WTC11 (cell line): Measurements from ENCODE around the gene OPCML. TPM values are rescaled to one million over a fixed set of nuclear protein-coding genes. Genes with fewer than 3 reads are reported as not detected.

Source experiments
- ATAC-seq: fragments of 200-7000 bp; cut with Tn5 transposase; 2 replicates; pipeline ENCODE4 v1.10.0; 2021; ENCODE audit warnings: mild to moderate bottlenecking, moderate library complexity
- CTCF ChIA-PET: fragments of 300-600 bp; sonication (Branson Sonifier 250); formaldehyde crosslinking; loops from one replicate; lab custom pipeline; 2021; ENCODE audit warnings: antibody characterized with exemption; lab: Charles Lee
- POLR2A ChIA-PET: fragments of 350-600 bp; sonication (Branson Sonifier 250); formaldehyde crosslinking; loops from one replicate; lab custom pipeline; 2021; ENCODE audit warnings: antibody characterized with exemption; lab: Charles Lee
- DNase-seq: peaks from one replicate; pipeline ENCODE4 v3.0.0; 2021; ENCODE audit warnings: low spot score
- H3K27ac Mint-ChIP-seq: 2 replicates; pipeline ENCODE4 v1.8.0; 2021; ENCODE audit warnings: mixed read lengths
- H3K27me3 Mint-ChIP-seq: 2 replicates; pipeline ENCODE4 v1.8.0; 2021; ENCODE audit warnings: low read depth, mild to moderate bottlenecking, moderate library complexity, mixed read lengths
- H3K36me3 Mint-ChIP-seq: 2 replicates; pipeline ENCODE4 v1.8.0; 2021; ENCODE audit warnings: mixed read lengths
- H3K4me1 Mint-ChIP-seq: 2 replicates; pipeline ENCODE4 v1.8.0; 2022; ENCODE audit warnings: mixed read lengths
- H3K4me3 Mint-ChIP-seq: 2 replicates; pipeline ENCODE4 v1.8.0; 2021; ENCODE audit warnings: mild to moderate bottlenecking, moderate library complexity, mixed read lengths
- H3K9me3 Mint-ChIP-seq: 2 replicates; pipeline ENCODE4 v1.8.0; 2021; ENCODE audit warnings: mixed read lengths
- ATF1 ChIP-seq: sonication (generic); formaldehyde crosslinking; IDR thresholded peaks from 2 replicates; pipeline ENCODE4 v1.8.1; 2023; ENCODE audit warnings: mild to moderate bottlenecking, moderate library complexity, missing genetic modification reagents
- ETV6 ChIP-seq: sonication (generic); formaldehyde crosslinking; IDR thresholded peaks from 2 replicates; pipeline ENCODE4 v1.8.1; 2022; ENCODE audit warnings: mild to moderate bottlenecking, missing genetic modification reagents
- GTF2I ChIP-seq: fragments of 250-450 bp; sonication (Bioruptor Pico); conservative IDR thresholded peaks from 2 replicates; pipeline ENCODE4 v1.4.0; 2021; ENCODE audit warnings: mild to moderate bottlenecking
- JAZF1 ChIP-seq: fragments of 250-450 bp; sonication (Bioruptor Pico); IDR thresholded peaks from 2 replicates; pipeline ENCODE4 v1.9.0; 2021; ENCODE audit warnings: moderate library complexity, mild to moderate bottlenecking, inconsistent platforms
- JUN ChIP-seq: sonication (generic); formaldehyde crosslinking; IDR thresholded peaks from 2 replicates; pipeline ENCODE4 v1.8.0; 2023; ENCODE audit warnings: mild to moderate bottlenecking, missing genetic modification reagents
- NR1H2 ChIP-seq: sonication (generic); formaldehyde crosslinking; IDR thresholded peaks from 2 replicates; pipeline ENCODE4 v1.9.0; 2021; ENCODE audit warnings: mild to moderate bottlenecking, moderate library complexity, missing genetic modification reagents
- OVOL2 ChIP-seq: fragments of 250-450 bp; sonication (Bioruptor Pico); IDR thresholded peaks from 2 replicates; pipeline ENCODE4 v1.9.0; 2021; ENCODE audit warnings: mild to moderate bottlenecking, borderline replicate concordance
- SMAD4 ChIP-seq: sonication (generic); formaldehyde crosslinking; IDR thresholded peaks from 2 replicates; pipeline ENCODE4 v1.8.0; 2022; ENCODE audit warnings: mild to moderate bottlenecking, missing genetic modification reagents
- ZNF121 ChIP-seq: sonication (generic); formaldehyde crosslinking; IDR thresholded peaks from 2 replicates; pipeline ENCODE4 v1.8.0; 2023; ENCODE audit warnings: missing genetic modification reagents
- ZNF263 ChIP-seq: sonication (generic); formaldehyde crosslinking; IDR thresholded peaks from 2 replicates; pipeline ENCODE4 v1.8.1; 2022; ENCODE audit warnings: low read depth, mild to moderate bottlenecking, moderate library complexity, missing genetic modification reagents
- total RNA-seq: library from RNA; stranded (reverse); gene quantifications from 3 replicates; pipeline ENCODE4 v1.2.3, GENCODE V29; 2021
- TF ChIP-seq, protein P1 (sequence below): sonication (generic); formaldehyde crosslinking; IDR thresholded peaks from 2 replicates; pipeline ENCODE4 v1.8.1; 2022; ENCODE audit warnings: low read depth, missing genetic modification reagents, borderline replicate concordance
- TF ChIP-seq, protein P2 (sequence below): sonication (generic); formaldehyde crosslinking; IDR thresholded peaks from 2 replicates; pipeline ENCODE4 v1.8.0; 2023; ENCODE audit warnings: missing genetic modification reagents, mild to moderate bottlenecking, borderline replicate concordance
- TF ChIP-seq, protein P3 (sequence below): fragments of 250-450 bp; sonication (Bioruptor Pico); IDR thresholded peaks from 2 replicates; pipeline ENCODE4 v1.9.0; 2021; ENCODE audit warnings: mild to moderate bottlenecking
- TF ChIP-seq, protein P4 (sequence below): sonication (generic); formaldehyde crosslinking; conservative IDR thresholded peaks from 2 replicates; pipeline ENCODE4 v1.8.1; 2023; ENCODE audit warnings: mild to moderate bottlenecking, low read depth, missing genetic modification reagents, moderate library complexity
- TF ChIP-seq, protein P5 (sequence below): sonication (generic); formaldehyde crosslinking; conservative IDR thresholded peaks from 2 replicates; pipeline ENCODE4 v1.8.1; 2022; ENCODE audit warnings: mild to moderate bottlenecking, missing genetic modification reagents
- TF ChIP-seq, protein P6 (sequence below): sonication (generic); formaldehyde crosslinking; IDR thresholded peaks from 2 replicates; pipeline ENCODE4 v1.8.0; 2022; ENCODE audit warnings: missing genetic modification reagents

OPCML gene
- total RNA-seq, 1 experiment from 2014 or later: 1.5 TPM

DNA sequence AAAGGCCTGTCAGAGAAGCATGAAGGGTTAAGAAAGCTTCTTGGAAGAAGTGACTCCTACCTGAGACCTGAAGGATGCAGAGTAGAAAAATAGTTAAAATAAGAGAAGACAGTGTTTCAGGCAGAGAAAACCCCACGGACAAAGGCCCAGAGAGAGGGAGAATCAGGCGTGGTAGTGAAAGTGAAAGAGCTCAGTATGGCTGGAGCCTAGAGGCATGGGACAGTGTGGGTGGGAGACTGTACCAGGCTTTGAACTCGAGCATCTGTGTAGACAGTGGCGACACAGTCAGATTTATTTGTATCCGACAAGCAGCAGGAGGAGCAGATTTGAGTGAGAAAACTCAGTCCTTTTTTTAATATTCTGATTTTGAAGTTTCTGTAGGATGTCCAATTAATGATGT lies 360.0 kb downstream of the OPCML start (continued):
- TF ChIP-seq NR1H2 (CRISPR knock-in tag): no peak
- TF ChIP-seq, protein P1, sequence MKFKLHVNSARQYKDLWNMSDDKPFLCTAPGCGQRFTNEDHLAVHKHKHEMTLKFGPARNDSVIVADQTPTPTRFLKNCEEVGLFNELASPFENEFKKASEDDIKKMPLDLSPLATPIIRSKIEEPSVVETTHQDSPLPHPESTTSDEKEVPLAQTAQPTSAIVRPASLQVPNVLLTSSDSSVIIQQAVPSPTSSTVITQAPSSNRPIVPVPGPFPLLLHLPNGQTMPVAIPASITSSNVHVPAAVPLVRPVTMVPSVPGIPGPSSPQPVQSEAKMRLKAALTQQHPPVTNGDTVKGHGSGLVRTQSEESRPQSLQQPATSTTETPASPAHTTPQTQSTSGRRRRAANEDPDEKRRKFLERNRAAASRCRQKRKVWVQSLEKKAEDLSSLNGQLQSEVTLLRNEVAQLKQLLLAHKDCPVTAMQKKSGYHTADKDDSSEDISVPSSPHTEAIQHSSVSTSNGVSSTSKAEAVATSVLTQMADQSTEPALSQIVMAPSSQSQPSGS: no peak
- TF ChIP-seq ZNF263 (CRISPR knock-in tag): no peak
- TF ChIP-seq, protein P2, sequence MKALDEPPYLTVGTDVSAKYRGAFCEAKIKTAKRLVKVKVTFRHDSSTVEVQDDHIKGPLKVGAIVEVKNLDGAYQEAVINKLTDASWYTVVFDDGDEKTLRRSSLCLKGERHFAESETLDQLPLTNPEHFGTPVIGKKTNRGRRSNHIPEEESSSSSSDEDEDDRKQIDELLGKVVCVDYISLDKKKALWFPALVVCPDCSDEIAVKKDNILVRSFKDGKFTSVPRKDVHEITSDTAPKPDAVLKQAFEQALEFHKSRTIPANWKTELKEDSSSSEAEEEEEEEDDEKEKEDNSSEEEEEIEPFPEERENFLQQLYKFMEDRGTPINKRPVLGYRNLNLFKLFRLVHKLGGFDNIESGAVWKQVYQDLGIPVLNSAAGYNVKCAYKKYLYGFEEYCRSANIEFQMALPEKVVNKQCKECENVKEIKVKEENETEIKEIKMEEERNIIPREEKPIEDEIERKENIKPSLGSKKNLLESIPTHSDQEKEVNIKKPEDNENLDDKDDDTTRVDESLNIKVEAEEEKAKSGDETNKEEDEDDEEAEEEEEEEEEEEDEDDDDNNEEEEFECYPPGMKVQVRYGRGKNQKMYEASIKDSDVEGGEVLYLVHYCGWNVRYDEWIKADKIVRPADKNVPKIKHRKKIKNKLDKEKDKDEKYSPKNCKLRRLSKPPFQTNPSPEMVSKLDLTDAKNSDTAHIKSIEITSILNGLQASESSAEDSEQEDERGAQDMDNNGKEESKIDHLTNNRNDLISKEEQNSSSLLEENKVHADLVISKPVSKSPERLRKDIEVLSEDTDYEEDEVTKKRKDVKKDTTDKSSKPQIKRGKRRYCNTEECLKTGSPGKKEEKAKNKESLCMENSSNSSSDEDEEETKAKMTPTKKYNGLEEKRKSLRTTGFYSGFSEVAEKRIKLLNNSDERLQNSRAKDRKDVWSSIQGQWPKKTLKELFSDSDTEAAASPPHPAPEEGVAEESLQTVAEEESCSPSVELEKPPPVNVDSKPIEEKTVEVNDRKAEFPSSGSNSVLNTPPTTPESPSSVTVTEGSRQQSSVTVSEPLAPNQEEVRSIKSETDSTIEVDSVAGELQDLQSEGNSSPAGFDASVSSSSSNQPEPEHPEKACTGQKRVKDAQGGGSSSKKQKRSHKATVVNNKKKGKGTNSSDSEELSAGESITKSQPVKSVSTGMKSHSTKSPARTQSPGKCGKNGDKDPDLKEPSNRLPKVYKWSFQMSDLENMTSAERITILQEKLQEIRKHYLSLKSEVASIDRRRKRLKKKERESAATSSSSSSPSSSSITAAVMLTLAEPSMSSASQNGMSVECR (CRISPR knock-in tag): no peak
- TF ChIP-seq OVOL2 (CRISPR knock-in tag): no peak
- TF ChIP-seq, protein P3, sequence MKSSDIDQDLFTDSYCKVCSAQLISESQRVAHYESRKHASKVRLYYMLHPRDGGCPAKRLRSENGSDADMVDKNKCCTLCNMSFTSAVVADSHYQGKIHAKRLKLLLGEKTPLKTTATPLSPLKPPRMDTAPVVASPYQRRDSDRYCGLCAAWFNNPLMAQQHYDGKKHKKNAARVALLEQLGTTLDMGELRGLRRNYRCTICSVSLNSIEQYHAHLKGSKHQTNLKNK (CRISPR knock-in tag): no peak

DNA sequence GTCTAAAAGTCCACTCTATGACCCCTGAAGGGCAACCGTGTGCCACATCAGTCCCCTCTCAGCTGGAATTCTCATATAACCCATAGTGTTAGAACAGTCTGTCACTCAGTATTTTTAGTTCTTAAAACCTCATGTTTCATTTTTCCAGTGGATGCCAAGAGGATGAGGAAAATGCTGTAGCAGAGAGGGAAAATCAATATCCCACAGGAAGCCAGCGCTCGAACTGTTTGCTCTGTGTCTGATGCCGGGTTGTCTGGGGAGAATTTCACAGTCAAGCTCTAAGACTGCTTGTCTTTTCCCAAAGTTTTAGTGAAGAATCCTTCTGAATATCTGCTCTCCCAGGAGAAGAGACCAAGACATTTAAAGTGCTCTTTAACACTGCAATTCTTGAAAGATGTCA lies 360.9 kb downstream of the OPCML start:
- Mint-ChIP-seq H3K27me3 (no peaks in the 10 kb centered on the region; the same call in 1 of the 2 replicates), H3K9me3 (no peaks in the 10 kb centered on the region), H3K36me3 (no peaks in the 10 kb centered on the region), H3K4me1 (peaks cover 6% of the 10 kb centered on the region), H3K4me3 (no peak overlapping the region), H3K27ac (no peak overlapping the region)
- ATAC-seq (no peak), DNase-seq (no peak)
- POLR2A ChIA-PET: no interaction called here
- CTCF ChIA-PET: interaction anchor here (1.3 to 2.3 kb wide), 2 partner anchors 11 to 37 kb away, joined by 3 to 7 read pairs; no protein-coding TSS in a partner anchor
- TF ChIP-seq ZNF121 (no peak), ETV6 (CRISPR knock-in tag) (no peak), JUN (CRISPR knock-in tag) (no peak), SMAD4 (CRISPR knock-in tag) (no peak), ATF1 (CRISPR knock-in tag) (no peak), GTF2I (CRISPR knock-in tag) (no peak), JAZF1 (CRISPR knock-in tag) (no peak)
- TF ChIP-seq, protein P4, sequence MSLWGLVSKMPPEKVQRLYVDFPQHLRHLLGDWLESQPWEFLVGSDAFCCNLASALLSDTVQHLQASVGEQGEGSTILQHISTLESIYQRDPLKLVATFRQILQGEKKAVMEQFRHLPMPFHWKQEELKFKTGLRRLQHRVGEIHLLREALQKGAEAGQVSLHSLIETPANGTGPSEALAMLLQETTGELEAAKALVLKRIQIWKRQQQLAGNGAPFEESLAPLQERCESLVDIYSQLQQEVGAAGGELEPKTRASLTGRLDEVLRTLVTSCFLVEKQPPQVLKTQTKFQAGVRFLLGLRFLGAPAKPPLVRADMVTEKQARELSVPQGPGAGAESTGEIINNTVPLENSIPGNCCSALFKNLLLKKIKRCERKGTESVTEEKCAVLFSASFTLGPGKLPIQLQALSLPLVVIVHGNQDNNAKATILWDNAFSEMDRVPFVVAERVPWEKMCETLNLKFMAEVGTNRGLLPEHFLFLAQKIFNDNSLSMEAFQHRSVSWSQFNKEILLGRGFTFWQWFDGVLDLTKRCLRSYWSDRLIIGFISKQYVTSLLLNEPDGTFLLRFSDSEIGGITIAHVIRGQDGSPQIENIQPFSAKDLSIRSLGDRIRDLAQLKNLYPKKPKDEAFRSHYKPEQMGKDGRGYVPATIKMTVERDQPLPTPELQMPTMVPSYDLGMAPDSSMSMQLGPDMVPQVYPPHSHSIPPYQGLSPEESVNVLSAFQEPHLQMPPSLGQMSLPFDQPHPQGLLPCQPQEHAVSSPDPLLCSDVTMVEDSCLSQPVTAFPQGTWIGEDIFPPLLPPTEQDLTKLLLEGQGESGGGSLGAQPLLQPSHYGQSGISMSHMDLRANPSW: no peak
- TF ChIP-seq, protein P5, sequence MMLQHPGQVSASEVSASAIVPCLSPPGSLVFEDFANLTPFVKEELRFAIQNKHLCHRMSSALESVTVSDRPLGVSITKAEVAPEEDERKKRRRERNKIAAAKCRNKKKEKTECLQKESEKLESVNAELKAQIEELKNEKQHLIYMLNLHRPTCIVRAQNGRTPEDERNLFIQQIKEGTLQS (CRISPR knock-in tag): no peak
- TF ChIP-seq, protein P6, sequence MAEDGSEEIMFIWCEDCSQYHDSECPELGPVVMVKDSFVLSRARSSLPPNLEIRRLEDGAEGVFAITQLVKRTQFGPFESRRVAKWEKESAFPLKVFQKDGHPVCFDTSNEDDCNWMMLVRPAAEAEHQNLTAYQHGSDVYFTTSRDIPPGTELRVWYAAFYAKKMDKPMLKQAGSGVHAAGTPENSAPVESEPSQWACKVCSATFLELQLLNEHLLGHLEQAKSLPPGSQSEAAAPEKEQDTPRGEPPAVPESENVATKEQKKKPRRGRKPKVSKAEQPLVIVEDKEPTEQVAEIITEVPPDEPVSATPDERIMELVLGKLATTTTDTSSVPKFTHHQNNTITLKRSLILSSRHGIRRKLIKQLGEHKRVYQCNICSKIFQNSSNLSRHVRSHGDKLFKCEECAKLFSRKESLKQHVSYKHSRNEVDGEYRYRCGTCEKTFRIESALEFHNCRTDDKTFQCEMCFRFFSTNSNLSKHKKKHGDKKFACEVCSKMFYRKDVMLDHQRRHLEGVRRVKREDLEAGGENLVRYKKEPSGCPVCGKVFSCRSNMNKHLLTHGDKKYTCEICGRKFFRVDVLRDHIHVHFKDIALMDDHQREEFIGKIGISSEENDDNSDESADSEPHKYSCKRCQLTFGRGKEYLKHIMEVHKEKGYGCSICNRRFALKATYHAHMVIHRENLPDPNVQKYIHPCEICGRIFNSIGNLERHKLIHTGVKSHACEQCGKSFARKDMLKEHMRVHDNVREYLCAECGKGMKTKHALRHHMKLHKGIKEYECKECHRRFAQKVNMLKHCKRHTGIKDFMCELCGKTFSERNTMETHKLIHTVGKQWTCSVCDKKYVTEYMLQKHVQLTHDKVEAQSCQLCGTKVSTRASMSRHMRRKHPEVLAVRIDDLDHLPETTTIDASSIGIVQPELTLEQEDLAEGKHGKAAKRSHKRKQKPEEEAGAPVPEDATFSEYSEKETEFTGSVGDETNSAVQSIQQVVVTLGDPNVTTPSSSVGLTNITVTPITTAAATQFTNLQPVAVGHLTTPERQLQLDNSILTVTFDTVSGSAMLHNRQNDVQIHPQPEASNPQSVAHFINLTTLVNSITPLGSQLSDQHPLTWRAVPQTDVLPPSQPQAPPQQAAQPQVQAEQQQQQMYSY (CRISPR knock-in tag): no peak
